Activated T-cell treated with anti-CD3 and anti-CD28 coated beads, Interleukin-2, amount 50 U/mL, for 24 hours (primary cell): ENCODE results near the gene OSBP2.

Experiments
- DNase-seq: peaks from one replicate; pipeline ENCODE4 v3.0.0-alpha.2; 2020
- H3K27ac Mint-ChIP-seq: 2 replicates; pipeline ENCODE4 v1.8.0; 2020; ENCODE audit warnings: mild to moderate bottlenecking, mixed read lengths
- H3K27me3 Mint-ChIP-seq: 2 replicates; pipeline ENCODE4 v1.8.0; 2020; ENCODE audit warnings: mixed read lengths
- H3K36me3 Mint-ChIP-seq: 2 replicates; pipeline ENCODE4 v1.8.0; 2020; ENCODE audit warnings: low read depth, mixed read lengths
- H3K4me1 Mint-ChIP-seq: 2 replicates; pipeline ENCODE4 v1.8.0; 2020; ENCODE audit warnings: low read depth, mixed read lengths
- H3K4me3 Mint-ChIP-seq: 2 replicates; pipeline ENCODE4 v1.8.0; 2020; ENCODE audit warnings: mild to moderate bottlenecking, moderate library complexity, mixed read lengths
- H3K9me3 Mint-ChIP-seq: 2 replicates; pipeline ENCODE4 v1.8.0; 2020; ENCODE audit warnings: mixed read lengths

Gene OSBP2

GRCh38 chr22:30909306-30909705, 214.6 kb downstream of the OSBP2 start:
- Mint-ChIP-seq H3K9me3 (no peaks in the 10 kb centered on the region), H3K36me3 (peaks cover 33% of the 10 kb centered on the region), H3K27me3 (no peaks in the 10 kb centered on the region), H3K4me3 (no peak overlapping the region), H3K4me1 (no peaks in the 10 kb centered on the region), H3K27ac (no peak overlapping the region)
- no peak for DNase-seq

DNA sequence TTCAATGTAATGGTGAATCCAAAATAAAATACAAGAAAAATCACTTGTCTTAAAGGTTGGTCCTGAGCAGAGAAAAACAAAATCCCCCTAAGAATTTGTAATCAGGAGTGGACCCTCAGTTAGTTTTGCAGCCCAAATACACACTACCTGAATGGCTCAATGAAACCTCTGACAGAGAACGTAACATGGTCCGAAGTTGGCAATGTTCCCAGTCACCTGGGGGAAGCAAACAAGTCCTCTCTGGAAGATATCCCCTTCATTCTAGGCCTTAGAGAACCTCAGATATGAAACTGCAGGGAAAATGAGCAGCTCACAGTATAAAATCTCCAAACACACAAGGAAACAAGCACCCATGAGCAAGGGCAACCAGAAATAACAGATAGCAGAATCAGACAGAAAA, 215.7 kb downstream of the OSBP2 start:
- H3K27ac Mint-ChIP-seq, result no peak overlapping the region
- no peak for DNase-seq
- no peaks in the 10 kb centered on the region for H3K4me1 Mint-ChIP-seq
- no peaks in the 10 kb centered on the region for H3K27me3 Mint-ChIP-seq
- H3K9me3 Mint-ChIP-seq, result no peaks in the 10 kb centered on the region
- peaks cover 32% of the 10 kb centered on the region for H3K36me3 Mint-ChIP-seq
- H3K4me3 Mint-ChIP-seq, result no peak overlapping the region

- peaks cover 28% of the 10 kb centered on the region for H3K4me1 Mint-ChIP-seq
- no peak for DNase-seq
These were observed 224.1 kb downstream of the OSBP2 start for GRCh38 chr22:30918761-30919160.

DNA sequence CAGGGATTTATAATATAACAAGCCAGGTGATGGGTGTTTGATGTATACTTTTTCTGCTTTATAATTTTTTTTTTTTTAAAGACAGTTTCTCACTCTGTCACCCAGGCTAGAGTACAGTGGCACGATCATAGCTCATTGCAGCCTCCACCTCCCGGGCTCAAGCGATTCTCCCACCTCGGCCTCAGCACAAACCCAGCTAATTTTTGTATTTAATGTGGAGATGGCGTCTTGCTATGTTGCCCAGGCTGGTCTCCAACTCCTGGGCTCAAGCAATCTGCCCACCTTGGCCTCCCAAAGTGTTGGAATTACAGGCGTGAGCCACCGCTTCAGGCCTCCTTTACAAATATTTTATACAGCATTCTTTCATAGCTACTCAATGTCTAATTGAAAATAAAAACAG, 225.3 kb downstream of the OSBP2 start:
- H3K27ac Mint-ChIP-seq, result no peak overlapping the region
- no peak for DNase-seq
- H3K27me3 Mint-ChIP-seq, result no peaks in the 10 kb centered on the region
- peaks cover 28% of the 10 kb centered on the region for H3K4me1 Mint-ChIP-seq
- peaks cover 35% of the 10 kb centered on the region for H3K36me3 Mint-ChIP-seq
- no peaks in the 10 kb centered on the region for H3K9me3 Mint-ChIP-seq
- peak overlapping the region; percentile 78 for H3K4me3 Mint-ChIP-seq

More at GRCh38 chr22:30918761-30919160, 224.1 kb downstream of the OSBP2 start:
- no peaks in the 10 kb centered on the region for H3K9me3 Mint-ChIP-seq
- no peak overlapping the region for H3K27ac Mint-ChIP-seq
- no peaks in the 10 kb centered on the region for H3K27me3 Mint-ChIP-seq
- H3K36me3 Mint-ChIP-seq, result peaks cover 23% of the 10 kb centered on the region
- H3K4me3 Mint-ChIP-seq, result no peak overlapping the region

- H3K27ac Mint-ChIP-seq, result peak overlapping the region; percentile 50
- peaks cover 28% of the 10 kb centered on the region for H3K4me1 Mint-ChIP-seq
- H3K9me3 Mint-ChIP-seq, result no peaks in the 10 kb centered on the region
- no peaks in the 10 kb centered on the region for H3K27me3 Mint-ChIP-seq
- H3K36me3 Mint-ChIP-seq, result peaks cover 37% of the 10 kb centered on the region
- peak; percentile 88 for DNase-seq
- peak overlapping the region; percentile 78 for H3K4me3 Mint-ChIP-seq
These were observed 225.7 kb downstream of the OSBP2 start for GRCh38 chr22:30920407-30920806.

DNA sequence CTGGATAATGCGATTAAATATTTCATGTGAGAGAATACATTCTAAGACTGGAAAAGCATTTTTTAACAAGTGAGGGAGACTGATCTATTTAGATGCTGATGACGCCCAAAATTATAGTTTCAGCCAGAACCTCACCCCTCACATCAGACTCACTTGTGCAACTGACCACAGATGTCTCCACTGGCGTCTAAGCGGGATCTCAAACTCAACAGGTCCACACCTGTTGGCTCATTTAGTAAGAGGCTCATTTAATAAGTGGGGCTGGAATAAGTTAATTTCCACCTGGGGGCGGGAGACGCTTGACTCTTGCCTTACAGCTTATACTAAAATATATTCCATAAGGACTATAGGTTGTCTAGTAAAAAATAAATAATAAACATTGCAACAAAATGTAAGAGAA, 226.4 kb downstream of the OSBP2 start:
- H3K36me3 Mint-ChIP-seq, result peaks cover 44% of the 10 kb centered on the region
- peaks cover 28% of the 10 kb centered on the region for H3K4me1 Mint-ChIP-seq
- peak overlapping the region; percentile 78 for H3K4me3 Mint-ChIP-seq
- DNase-seq, result no peak
- peak overlapping the region; percentile 89 for H3K27ac Mint-ChIP-seq
- H3K27me3 Mint-ChIP-seq, result no peaks in the 10 kb centered on the region
- H3K9me3 Mint-ChIP-seq, result no peaks in the 10 kb centered on the region

- Mint-ChIP-seq H3K4me1 (peaks cover 28% of the 10 kb centered on the region), H3K4me3 (peak overlapping the region; percentile 78), H3K27me3 (no peaks in the 10 kb centered on the region), H3K9me3 (no peaks in the 10 kb centered on the region), H3K27ac (peak overlapping the region; percentile 89), H3K36me3 (peaks cover 48% of the 10 kb centered on the region)
- DNase-seq, result peak; percentile 84
These were observed 227.5 kb downstream of the OSBP2 start for GRCh38 chr22:30922151-30922611.

- peaks cover 25% of the 10 kb centered on the region for H3K4me1 Mint-ChIP-seq
- peaks cover 56% of the 10 kb centered on the region for H3K36me3 Mint-ChIP-seq
- peak overlapping the region; percentile 37 for H3K27ac Mint-ChIP-seq
- no peaks in the 10 kb centered on the region for H3K9me3 Mint-ChIP-seq
- no peak for DNase-seq
- no peaks in the 10 kb centered on the region for H3K27me3 Mint-ChIP-seq
- no peak overlapping the region for H3K4me3 Mint-ChIP-seq
These were observed 228.7 kb downstream of the OSBP2 start for GRCh38 chr22:30923168-30923900.

- DNase-seq, result no peak
- H3K36me3 Mint-ChIP-seq, result peaks cover 72% of the 10 kb centered on the region
- peak overlapping the region; percentile 14 for H3K27ac Mint-ChIP-seq
- no peak overlapping the region for H3K4me3 Mint-ChIP-seq
- no peaks in the 10 kb centered on the region for H3K9me3 Mint-ChIP-seq
- no peaks in the 10 kb centered on the region for H3K27me3 Mint-ChIP-seq
- H3K4me1 Mint-ChIP-seq, result peaks cover 16% of the 10 kb centered on the region
These were observed 231.0 kb downstream of the OSBP2 start for GRCh38 chr22:30925667-30926066.

DNA sequence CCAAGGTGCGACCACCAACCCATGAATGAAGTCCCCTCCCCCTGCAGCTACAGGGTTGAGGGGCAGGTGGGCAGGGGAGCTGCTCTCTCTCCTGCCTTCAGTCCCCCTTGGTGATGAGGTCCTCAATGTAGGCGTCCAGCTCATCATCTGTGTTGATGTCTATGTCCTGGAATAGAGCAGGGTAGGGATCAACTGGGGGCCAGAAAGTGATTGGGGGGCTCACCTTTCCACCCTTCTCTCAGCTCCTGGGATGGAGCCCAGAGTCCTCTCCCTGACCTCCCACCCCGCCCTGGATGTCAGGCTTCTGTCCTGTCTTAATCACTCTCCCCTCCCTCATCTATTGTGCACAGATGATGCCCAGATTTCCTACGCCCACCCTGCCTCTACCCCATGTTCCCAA, 232.0 kb downstream of the OSBP2 start:
- no peak overlapping the region for H3K27ac Mint-ChIP-seq
- no peaks in the 10 kb centered on the region for H3K27me3 Mint-ChIP-seq
- no peaks in the 10 kb centered on the region for H3K9me3 Mint-ChIP-seq
- peaks cover 82% of the 10 kb centered on the region for H3K36me3 Mint-ChIP-seq
- DNase-seq, result no peak
- H3K4me1 Mint-ChIP-seq, result peaks cover 8% of the 10 kb centered on the region
- H3K4me3 Mint-ChIP-seq, result no peak overlapping the region

DNA sequence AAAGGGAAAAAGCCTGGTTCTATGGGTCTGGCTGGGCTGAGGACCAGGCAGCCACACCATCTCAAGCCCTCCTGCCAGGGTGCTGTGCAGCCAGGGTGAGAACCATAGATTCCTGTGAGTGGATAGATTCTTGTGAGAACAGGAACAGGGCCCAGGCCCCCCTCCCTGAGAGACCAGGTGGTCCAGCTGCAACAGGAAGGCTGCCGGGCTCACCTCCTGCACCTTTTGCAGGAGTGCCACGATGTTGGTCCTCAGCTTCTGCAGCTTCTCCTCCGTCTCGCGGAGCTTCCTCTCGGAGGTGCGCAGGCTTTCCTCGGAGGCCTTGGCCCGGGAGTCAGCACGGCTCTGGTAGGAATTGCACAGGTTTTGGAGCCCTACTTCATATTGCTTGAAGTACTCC, 233.1 kb downstream of the OSBP2 start:
- Mint-ChIP-seq H3K27me3 (no peaks in the 10 kb centered on the region), H3K36me3 (peaks cover 88% of the 10 kb centered on the region), H3K27ac (peak overlapping the region; percentile 71)

GRCh38 chr22:30928401-30928800, 233.7 kb downstream of the OSBP2 start:
- no peak overlapping the region for H3K4me3 Mint-ChIP-seq

More for the DNA sequence above, 233.1 kb downstream of the OSBP2 start:
- Mint-ChIP-seq H3K4me1 (peaks cover 2% of the 10 kb centered on the region), H3K9me3 (no peaks in the 10 kb centered on the region), H3K4me3 (no peak overlapping the region)
- DNase-seq, result no peak

DNA sequence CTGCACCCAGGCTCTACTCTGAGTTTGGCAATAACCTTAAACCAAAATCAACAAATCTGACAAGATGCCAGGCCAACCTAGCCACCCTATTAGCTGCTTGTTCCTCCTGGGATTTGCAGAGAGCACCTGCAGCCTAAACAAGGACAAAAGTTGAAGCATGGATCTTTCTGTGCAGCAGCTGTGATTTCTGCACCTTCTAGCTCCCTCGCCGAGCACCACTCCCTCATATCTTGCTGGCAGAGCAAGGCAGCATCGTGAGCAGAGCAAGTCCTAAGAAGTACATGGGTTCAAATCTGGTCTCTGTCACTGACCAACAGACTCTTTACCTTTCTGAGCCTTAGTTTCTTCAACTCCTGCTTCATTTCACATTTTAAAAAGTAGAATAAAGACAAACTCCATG, 235.6 kb downstream of the OSBP2 start:
- DNase-seq, result no peak
- Mint-ChIP-seq H3K4me1 (peaks cover 2% of the 10 kb centered on the region), H3K27me3 (no peaks in the 10 kb centered on the region), H3K9me3 (no peaks in the 10 kb centered on the region), H3K27ac (peak overlapping the region; percentile 79), H3K36me3 (peaks cover 90% of the 10 kb centered on the region), H3K4me3 (no peak overlapping the region)

More at GRCh38 chr22:30928401-30928800, 233.7 kb downstream of the OSBP2 start:
- Mint-ChIP-seq H3K27me3 (no peaks in the 10 kb centered on the region), H3K27ac (no peak overlapping the region), H3K4me1 (peaks cover 2% of the 10 kb centered on the region), H3K36me3 (peaks cover 90% of the 10 kb centered on the region), H3K9me3 (no peaks in the 10 kb centered on the region)
- no peak for DNase-seq

DNA sequence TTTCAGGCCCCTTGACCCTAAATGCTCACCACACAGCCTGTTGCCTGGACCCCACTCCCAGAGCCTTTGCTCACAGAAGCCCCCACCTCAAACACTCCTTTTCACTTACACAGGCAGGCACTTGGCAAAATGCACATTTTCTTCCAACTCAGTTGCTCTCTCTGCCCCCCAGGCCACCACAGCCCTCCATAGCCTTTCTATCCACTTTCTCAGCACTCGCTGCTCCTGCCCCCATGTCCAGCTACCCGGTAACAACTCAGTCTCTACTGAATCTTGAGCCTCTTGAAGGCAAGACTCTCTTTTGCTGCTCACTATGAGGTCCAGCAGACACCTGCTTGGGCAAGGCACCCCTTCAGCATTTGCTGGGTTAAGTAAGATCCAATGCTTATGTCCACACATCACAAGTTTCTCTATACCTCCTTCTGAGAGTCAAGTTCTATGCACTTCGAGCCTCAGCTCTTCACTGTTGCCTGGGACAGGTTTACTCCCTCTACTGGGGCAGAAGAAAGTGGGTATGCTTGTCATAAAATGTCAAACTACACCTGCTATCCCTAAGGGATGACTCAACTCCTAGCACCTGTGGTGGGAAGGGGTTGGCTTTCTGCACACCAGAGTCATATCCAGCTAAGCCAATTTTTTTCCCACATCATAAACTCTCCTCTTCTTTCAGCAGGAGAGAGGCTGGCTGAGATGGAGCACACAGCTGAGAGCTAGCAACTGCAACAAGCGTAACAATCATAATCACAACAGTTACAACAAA, 237.0 kb downstream of the OSBP2 start:
- Mint-ChIP-seq H3K4me1 (peaks cover 7% of the 10 kb centered on the region), H3K27me3 (no peaks in the 10 kb centered on the region), H3K36me3 (peaks cover 93% of the 10 kb centered on the region), H3K4me3 (no peak overlapping the region), H3K27ac (peak overlapping the region; percentile 69), H3K9me3 (no peaks in the 10 kb centered on the region)
- DNase-seq, result no peak

- Mint-ChIP-seq H3K36me3 (peaks cover 93% of the 10 kb centered on the region), H3K27ac (peak overlapping the region; percentile 69), H3K27me3 (no peaks in the 10 kb centered on the region), H3K9me3 (no peaks in the 10 kb centered on the region), H3K4me1 (peaks cover 11% of the 10 kb centered on the region), H3K4me3 (no peak overlapping the region)
- no peak for DNase-seq
These were observed 238.0 kb downstream of the OSBP2 start for GRCh38 chr22:30932661-30933060.
